ENCODE measurements around the gene HIP1R.
"Not testable (repeated sequence)": the region's sequence is repeated elsewhere in the genome, so short reads cannot be mapped to it uniquely, and the experiment has no call there.

HIP1R gene

DNA sequence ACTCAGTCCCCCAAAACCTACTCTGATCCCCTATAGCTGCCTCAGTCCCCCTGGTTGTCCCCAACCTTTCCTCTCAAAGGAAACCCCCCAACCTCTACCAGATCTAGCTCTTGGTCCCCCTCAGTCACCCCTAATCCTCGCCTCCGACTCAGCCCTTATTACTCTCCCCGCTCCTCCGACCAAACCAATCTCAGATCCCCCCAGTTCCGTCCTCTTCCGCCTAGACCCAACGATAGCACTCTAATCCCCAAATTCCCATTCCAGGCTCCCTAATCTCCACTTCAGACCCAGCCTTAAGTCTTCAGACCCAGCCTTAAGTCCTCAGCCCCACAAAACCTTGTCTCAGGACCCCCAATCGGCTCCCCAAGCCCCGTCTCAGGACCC, 60.1 kb downstream of the HIP1R start:
- no peak for DNase-seq (ENCODE audit: low read depth)

DNA sequence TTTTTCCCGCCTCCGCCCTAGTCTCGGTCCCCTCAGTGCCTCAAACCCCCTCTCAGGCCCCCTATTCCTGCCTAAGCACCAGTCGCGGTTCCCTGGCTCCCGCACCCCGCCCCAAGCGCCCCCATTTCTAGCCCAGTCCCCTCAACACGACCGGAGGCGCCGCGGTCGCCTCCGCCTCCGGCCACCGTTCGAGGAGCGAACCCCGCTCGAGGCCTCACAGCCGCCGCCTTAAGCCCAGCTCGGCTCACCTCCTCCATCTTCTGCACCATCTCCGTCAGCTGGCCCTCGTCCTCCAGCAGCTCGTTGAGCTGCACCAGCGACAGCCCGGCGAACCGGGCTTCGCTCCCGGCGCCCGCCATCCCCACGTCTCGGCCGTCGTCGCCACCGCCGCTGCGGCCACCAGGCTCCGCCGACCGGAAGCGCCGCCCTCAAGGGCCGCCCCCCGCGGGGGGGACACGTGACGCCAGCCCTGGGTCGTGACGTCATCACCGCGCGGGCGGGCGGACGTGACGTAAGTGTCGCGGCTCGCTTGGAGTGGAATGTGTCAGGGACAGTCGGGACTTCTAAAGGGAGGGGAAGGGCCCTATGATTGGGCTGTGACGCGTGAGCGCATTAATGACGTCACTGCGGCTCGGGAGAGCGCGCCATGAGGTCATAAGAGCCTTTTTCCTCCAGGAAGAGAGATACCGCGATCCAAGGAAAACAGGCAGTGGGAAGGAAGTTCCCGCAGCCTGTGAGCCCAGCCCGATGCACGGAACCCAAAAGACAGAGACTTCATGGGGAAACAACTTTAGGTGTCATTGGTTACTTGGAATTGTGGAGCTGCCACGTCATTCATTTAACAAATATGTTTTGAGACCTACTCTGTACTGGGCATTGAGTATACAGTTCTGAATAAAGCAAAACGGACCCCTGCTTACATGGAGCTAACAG, 60.7 kb downstream of the HIP1R start, which contains the start of gene VPS37B:
VPS37B (minus strand) TSS at position 421 of the 933 bp plus-strand sequence; CDS start at position 359, 62 bp downstream.
- DNase-seq (ENCODE audit: low read depth) = peak; percentile 85

DNA sequence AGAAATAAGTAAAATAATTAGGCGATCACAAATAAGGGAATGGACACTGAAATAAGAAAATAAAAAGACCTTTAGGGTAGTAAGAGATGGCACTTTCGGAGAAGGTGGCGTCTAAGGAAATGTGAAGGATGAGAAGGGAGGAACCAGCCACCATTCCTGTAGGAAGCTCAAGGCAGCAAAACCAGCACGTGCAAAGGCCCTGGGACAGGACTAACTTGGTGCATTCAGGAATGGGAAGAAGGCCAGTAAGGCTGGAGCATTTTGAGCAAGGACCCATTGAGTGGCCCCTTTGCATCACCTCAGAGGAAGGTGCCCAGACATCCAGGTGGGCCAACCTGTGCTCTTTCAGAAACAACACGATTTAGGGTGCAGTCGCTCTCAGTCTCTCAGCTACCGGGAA, 61.4 kb downstream of the HIP1R start:
- no peak for DNase-seq (ENCODE audit: low read depth)

DNA sequence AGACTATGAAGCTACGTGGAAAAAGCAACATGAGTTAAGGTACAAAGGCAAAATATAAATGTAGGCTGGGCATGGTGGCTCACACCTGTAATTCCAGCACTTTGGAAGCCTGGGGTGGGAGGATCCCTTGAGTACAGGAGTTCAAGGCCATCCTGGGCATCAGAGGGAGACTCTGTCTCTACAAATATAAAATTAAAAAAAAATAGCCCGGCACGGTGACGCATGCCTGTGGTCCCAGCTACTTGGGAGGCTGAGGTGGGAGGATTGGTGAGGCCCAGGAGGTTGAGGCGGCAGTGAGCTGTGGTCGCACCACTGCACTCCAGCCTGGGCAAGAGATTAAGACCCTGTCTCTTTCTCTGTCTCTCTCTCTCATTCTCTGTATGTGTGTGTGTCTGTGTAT, 64.6 kb downstream of the HIP1R start:
- no peak for DNase-seq (ENCODE audit: low read depth)

DNA sequence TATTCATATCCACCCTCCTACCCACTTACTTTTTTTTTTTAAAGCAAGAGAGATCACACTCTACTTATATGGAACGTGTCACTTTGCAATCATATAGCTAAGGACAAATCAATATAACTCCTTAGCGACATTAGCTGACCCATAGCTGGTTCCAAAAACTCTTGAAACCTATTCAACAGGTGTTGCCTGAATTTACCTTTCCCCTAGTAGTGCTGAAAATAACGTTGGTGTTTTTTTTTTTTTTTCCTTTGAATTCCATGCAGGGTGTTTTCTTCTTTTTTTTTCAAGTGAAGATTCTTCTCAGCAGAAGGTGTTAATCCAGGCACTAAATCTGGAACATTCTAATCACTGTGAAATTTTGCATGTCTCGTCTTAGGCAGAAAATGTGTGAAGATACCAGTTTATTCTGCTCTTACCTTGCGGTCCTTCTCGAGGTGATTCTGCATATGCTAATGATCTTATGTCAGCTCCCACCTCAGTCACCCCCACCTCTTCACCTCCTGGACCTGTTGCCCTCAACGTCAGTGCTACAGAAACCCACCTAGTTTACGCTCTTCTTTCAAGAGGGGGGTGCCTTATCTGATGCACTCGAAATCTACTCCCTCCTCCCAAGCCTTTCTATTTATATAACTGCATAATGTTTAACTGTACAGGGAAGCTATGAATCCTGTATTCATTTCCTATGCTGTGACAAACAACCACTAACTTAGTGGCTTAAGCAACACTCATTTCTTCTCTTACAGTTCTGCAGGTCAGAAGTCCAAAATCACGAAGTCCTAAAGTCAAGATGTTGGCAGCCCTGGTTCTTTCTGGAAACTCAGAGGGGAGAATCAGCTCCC, 67.8 kb downstream of the HIP1R start:
- DNase-seq (ENCODE audit: low read depth) = no peak

DNA sequence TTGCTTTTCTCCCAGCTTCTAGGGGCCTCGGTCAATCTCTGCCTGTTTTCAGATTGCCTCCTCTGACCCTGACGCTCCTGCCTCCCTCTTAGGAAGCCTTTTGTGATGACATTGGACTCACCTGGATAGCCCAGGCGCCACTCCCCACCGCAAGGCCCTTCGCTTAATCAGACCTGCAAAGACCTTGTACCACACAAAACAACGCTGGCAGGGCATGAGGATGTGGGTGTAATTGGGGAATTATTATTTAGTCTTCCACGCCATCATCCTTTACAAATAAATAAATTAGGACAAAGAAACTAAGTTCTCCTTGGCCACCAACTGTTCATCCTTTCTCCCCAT, 68.4 kb downstream of the HIP1R start:
- DNase-seq (ENCODE audit: low read depth) = no peak

DNA sequence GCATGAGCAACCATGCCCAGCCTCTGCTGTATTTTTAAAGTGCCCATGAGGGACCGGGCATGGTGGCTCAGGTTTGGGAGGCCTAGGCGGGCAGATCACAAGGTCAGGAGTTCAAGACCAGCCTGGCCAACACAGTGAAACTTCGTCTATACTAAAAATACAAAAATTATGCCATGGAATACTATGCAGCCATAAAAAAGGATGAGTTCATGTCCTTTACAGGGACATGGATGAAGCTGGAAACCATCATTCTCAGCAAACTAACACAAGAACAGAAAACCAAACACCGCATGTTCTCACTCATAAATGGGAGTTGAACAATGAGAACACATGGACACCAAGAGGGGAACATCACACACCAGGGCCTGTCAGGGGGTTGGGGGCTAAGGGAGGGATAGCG, 70.0 kb downstream of the HIP1R start:
- DNase-seq (ENCODE audit: low read depth) = not testable (repeated sequence)

DNA sequence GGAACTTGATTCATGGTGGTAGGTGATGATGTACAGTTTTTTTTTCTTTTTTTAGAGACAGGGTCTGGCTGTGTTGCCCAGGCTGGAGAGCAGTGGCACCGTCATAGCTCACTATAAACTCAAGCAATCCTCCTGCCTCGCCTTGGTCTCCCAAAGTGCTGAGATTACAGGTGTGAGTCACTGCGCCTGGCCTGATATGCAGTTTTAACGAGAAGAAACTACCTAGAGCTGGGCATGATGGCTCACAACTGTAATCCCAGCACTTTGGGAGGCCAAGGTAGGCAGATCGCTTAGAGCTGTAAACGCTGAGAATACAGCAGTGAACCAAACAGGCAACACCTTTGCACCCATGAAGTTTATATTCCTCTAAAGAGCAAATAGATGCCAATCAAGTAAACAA, 73.7 kb downstream of the HIP1R start:
- no peak for DNase-seq (ENCODE audit: low read depth)

DNA sequence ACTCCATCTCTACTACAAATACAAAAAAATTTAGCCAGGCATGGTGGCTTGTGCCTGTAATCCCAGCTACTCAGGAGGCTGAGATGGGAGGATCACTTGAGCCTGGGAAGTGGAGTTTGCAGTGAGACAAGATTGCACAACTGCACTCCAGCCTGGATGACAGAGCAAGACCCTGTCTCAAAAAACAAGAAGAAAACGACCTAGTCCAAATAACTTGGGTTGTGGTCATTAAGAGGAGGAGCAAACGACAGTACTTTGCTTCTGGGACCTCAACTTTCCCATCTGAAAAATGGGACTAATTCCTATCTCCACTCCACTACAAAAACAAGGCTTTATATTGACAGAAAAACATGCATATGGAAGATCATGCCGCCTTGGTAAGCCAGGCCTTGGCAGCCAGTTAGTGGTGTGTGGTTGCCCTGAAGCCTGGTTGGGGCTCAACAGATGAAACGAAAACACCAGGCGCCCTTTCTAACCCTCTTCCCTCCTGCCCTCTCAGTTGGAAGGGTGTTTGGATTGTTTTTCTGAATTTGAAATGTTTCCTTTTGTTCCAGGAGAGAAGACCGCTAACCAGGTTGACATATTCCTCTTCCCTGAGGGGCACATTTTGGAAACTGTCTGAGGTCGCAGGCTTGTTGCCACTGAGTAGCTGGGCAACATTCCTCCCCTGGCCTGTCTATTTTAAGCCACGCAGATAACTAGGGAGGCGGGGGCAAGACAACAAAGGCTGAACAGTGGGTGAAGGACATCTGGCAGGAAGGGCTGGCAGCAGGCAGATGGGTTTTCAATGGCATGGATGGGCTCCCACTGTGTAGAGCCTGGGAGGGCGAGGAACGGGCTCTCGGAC, 74.4 kb downstream of the HIP1R start:
- DNase-seq (ENCODE audit: low read depth) = no peak
